Dedifferentiated amniotic fluid mesenchymal stem cell (primary cell): Measurements from ENCODE around the gene GATA2.

Source experiments
- DNase-seq: peaks from one replicate; pipeline ENCODE4 v3.0.0-alpha.2; 2016; ENCODE audit errors: extremely low spot score

GATA2 gene

DNA sequence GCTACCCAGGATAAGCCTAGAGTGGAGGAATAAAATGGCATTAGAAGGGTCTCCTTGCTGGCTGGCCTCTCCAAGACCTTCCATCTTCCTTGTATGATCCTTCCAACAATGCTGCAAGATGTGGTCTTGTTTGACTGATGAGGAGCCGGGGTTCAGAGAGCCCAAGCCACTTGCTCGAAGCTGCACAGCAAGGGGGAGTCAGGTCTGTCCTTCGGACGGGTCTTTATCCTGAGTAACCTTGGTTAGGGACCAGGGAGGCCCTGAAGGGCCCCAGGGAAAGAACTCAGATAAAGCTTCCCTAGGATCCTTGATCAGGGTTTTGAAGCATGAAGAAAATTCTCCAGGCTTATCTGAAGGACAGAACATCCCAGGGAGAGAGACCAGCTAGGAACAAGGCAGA, 19.3 kb downstream of the GATA2 start:
- DNase-seq, result no peak

DNA sequence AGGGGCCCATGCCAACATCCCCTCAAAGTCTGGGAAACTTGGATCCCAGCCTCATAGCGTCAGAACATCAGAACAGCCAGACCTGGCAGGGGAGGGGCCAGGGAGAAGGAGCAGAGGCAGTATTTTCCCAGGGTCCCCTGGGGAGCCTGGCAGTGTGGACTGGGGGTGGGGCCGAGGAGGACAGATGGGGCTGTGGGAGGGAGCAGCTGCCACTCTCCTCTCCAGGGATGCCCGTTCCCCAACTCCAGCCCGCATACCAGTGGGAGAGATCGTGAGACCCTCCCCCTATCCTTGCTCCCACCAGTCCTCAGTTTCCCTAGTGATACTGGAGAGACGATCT, 19.9 kb downstream of the GATA2 start:
- no peak for DNase-seq

DNA sequence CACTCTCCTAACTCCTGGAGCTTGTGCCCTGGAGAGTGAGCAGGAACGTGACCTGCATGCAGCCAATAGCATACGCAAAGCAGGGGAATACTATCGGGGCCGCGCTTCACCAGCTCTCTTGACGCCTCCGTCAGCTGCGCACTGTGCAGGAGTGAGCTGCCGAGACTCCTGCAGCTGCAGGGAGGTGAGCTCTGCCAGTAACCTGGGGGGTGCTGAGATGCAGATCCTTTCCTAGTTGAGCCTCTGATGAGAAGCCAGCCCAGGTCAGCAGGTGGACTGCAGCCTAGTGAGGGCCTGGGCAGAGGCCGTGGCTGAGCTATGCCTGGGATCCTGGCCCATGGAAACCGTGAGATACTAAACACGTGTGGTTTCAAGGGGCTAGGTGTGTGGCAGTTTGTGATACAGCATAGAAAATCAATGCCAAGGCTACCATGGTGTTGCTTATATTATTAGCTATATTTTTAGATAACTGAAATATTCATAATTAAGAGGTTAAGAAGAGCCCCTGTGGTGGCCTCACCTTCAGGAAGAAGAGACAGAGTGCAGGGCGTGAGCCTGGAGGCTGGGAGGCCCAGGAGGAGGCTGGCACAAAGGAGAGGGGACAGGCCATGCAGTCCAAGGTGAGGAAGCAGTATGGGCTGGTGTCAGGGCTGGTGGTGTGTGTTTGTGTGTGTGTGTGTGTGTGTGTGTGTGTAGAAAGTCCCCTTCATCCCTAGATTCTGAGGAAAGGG, 20.4 kb downstream of the GATA2 start:
- no peak for DNase-seq

DNA sequence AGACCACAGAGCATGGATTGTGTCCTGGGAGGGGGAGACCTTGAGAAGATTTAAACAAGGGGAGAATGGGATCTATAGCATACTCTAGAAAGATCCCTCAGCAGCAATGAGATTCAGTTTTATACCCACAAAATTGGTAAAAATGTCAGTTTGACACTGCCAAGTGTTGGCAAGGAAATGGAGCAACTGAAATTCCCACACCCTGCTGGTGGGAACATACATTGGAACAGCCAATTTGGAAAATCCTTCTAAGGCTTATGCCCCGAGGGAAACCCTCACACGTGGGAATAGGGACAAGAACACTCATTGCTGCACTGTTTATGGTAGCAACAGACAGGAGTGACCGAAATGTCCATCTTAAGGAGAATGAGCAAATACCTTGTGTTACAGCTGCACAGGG, 21.3 kb downstream of the GATA2 start:
- no peak for DNase-seq

DNA sequence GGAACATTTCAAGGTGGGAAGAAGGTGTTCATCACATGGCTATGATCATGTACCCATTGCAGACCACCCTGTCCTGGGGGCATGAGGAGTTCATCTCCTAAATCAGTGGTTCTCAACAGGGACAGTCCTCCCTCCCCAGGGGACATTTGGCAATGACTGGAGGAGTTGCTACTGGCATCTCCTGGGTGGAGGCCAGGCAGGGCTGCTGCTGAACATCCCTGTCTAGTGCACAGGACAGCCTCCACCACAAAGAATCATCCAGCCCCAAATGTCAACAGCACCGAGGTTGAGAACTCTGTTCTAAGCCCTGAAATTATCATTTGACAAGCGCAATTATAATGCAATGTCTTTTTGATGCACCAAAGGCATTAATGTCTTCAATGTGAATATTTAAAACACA, 21.9 kb downstream of the GATA2 start:
- DNase-seq, result no peak

DNA sequence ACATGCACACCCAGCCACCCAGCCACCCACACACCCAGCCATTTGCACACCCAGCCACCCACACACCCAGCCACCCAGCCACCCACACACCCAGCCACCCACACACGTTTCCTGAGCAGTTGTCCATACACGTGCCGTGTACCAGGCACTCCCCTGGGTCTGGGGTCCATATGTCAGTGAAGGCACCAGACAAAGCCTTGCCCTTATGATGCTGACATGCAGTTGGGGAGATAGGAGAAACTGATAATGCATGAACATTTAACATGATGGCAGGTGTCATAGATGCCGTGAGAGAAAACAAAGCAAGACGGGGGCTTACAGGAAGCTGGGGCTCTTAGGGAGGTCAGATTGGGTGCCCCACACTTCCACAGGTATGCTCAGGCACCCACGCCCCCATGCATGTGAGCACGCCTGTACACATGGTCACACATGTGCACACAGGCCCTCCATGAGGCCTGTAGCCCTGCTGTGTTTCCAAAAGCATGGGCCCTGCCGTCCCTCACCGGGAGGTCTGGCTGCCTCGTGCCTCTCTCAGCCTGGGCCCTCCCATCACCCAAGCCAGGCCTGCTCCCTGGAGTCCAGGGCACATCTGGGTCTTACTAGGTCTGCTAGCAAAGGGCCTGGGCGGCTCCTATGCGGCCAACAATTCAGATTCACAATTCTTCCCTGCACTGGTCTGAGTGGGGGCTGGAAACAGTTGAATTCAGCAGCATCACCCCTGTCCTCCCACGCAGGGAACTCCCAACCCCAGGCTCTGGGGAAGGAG, 22.7 kb downstream of the GATA2 start:
- no peak for DNase-seq

DNA sequence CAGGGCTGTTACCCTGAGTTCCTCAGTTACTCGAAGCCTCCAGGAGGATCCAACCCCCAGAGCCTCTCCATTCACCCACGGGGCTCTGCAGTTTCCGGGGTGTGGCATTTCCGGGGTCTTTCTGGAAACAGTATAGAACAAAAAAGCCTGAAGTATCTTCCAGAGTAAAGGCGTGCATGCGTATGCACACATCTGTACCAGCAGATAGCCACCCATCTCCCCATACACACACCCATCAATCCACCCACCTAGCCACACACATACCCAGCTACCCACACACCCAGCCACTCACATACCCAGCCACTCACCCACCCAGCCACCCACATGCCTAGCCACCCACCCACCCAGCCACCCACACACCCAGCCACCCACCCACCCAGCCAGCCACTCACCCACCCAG, 23.4 kb downstream of the GATA2 start:
- DNase-seq, result no peak

DNA sequence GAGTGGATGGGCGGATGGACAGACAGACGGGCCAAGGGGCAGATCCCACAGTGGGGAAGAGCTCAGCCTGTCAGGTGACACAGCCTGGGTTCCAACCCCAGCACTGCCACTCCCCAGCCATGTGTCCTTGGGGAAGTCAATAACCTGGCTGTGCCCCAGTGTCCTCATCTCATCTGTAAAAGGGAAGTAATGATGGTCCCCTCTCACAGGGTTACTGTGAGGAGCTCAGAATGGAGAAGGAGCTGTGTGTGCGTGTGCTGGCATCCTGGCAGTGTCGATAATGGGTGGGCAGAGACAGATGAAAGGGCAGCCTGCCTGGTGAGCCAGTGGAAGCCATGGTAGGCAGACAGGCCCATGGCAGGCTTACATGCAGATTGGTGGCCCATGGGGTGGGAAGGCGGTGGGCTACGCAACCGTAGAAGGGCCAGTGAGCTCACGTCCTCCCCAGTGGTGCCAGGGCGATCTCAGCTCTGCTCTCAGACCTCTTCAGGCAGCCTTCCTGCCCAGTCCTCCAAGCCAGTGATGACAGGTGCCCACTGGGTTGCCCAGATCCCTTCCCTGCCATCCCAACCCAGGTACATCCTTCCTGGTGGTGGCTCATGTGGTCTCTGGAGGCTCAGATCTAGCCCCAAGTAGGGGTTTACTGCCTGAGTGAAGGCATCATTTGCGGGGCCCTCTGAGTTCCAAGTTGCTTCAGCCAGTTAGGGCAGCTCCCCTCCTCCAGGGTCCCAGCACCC, 24.0 kb downstream of the GATA2 start:
- no peak for DNase-seq

DNA sequence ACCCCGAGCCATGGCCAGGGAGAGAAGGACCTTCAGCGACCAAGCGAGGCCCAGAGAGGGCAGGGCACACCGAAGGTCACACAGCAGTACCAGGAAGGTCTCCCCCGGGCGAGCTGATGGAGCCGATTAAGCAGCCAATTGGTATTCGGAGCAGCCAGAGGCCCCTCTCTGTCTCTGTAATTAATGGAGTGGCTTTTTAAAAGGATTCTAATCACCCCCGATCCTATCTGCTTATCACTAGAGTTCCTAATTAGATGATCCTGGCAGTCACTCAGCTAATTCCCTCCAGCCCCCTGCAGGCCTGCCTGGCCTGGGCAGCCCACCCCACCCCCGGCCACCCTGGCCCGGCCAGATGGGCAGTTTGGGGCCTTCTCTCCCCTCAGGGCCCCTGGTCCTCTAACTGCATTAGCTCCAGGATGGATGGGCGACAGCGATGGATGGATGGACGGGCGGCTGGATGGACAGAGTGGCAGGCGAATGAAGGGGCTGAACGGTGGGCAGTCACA, 24.7 kb downstream of the GATA2 start:
- no peak for DNase-seq

DNA sequence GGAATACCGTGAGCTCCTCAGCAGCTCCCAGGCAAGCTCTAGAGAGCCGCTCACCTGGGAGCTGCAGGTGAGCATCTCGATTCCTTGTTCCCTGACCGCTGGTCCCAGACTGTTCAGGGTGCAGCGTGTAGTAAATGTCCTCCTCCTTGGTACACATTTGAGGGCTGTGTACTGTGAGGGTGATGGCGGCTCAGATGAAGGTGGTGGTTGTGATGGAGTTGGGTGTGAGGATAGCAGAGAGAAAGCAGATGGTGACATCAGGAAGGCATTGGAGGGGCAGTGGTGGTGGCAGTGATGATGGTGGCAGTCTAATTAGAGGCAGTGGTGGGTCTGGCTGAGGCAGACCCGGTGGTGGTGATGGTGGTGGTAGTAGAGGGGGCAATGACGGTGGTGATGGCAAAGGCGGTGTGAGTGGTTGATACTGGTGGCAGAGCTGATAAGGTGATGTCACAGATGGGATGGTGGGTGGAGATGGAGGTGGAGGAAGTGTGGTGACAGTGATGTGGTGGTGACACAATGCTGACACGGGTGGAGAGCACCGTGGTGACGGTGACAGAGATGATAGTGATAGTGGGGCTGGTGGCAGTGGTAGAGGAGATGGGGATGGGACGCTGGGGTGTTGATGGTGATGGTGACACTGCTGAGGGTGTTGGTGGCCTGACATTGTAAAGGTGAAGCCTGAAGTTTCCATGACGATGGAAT, 26.0 kb downstream of the GATA2 start, which contains the start of gene DNAJB8:
TSS of gene DNAJB8 (minus strand) at position 51 of the 702 bp plus-strand sequence. CDS start 3,645 bp downstream, outside the sequence.
- DNase-seq, result no peak

DNA sequence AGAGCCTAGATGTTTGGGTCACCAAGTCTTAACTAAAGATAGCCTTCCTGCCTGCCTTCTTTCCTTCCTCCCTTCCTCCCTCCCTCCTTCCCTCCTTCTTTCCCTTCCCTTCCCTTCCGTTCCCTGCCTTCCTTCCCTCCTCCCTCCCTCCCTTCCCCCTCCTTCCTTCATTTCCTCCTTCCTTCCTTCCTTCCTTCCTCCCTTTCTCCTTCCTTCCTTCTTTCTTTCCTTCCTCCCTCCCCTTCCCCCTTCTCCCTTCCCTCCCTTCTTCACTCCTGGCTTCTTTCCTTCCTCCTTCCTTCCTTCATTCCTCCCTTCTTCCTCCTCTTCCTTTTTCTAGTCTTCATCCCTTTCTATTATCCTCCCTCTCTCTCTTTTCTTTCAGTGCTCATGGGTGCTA, 28.3 kb downstream of the GATA2 start:
- no peak for DNase-seq

DNA sequence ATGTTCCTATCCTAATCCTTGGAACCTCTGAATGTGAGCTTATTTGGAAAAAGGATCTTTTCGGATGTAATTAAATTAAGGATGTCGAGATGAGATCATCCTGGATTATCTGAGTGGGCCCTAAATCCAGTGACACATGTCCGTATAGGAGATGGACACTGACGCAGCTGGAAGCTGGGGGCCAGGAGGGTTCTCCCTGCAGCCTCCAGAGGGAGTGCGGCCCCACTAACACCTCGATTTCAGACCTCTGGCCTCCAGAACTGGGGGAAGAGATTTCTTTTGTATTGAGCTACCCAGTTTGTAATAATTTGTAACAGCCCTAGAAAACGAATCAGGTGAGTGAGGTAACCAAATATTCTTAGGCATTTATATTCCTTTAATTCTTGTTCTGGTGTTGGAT, 28.8 kb downstream of the GATA2 start:
- no peak for DNase-seq

DNA sequence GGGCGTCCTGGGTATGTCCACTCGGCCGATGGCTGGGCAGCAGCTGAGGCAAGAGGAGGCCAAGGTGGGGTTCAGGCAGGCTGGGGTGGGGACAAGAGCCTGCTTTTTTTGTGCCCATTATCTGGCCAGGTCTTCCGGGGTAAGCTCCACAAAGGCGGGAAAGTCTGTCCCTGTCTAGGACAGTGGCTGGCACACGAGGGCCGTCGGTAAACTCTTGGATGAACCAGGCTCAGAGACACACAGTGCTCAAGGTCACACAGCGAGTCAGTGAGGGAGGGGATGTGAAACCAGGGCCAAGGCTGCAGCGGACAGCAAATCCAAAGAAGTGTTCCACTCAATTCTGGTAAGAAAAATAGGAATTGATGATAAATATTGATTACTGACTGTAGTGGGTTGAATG, 29.2 kb downstream of the GATA2 start:
- DNase-seq, result no peak

DNA sequence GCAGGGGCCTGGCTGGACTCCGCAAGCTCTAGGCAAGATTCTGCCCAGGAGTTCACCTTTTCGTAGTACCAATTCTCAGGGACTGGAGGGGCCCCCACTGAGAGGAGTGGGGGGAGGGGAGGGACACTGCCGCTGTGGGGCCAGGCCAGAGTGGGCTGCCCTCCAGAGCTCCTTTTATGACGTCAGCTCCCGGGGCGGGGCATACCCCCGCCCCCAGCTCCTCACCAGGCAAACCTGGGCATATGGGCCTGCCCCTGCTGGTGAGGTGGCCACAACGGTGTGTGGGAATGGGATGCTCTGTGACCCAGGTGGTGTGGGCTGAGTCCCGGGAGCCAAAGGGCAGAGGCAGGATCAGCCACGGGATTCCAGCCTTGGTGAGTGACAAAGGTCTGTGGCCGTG, 29.6 kb downstream of the GATA2 start:
- DNase-seq, result no peak

DNA sequence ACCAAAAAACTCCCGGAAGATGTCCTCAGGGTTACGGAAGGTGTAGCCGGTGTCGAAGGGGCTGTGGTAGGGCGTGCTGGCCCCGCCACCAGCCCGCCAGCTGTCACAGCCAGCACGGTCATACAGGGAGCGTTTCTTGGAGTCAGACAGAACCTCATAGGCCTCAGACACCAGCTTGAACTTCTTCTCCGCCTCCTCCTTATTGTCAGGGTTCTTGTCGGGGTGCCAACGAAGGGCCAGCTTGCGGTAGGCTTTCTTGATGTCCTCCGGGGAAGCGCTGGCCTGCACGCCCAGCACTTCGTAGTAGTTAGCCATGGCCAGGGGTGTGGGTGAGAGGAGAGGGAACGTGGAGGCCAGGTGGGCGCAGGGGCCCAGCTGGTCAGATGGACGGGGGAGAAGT, 30.1 kb downstream of the GATA2 start:
- DNase-seq, result no peak

DNA sequence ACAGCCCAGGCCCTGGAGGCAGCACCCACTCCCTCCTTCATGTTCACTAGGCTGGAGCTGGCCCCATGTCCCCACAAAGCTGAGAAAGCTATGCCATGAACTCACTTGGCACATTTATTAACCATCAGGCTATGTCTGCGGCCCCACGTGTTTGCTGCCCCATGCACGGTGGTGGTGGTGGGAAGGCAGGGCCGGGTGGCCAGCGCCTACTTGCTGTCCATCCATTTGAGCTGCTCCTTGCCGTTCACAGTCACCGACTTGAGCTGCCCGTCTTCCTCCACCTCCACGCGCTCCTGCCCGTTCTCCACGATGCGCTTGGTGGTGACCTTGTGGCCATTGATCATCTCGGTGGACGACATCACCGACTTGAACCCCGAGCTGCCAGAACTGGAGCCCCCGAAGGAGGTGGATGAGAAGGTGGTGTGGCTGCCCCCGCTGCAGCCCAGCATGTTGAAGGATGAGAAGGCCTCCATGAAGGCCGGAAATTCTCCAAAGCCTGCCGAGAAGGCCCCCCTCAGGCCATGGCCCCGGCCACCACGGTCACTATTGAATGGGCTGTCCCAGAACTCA, 30.6 kb downstream of the GATA2 start:
- no peak for DNase-seq

DNA sequence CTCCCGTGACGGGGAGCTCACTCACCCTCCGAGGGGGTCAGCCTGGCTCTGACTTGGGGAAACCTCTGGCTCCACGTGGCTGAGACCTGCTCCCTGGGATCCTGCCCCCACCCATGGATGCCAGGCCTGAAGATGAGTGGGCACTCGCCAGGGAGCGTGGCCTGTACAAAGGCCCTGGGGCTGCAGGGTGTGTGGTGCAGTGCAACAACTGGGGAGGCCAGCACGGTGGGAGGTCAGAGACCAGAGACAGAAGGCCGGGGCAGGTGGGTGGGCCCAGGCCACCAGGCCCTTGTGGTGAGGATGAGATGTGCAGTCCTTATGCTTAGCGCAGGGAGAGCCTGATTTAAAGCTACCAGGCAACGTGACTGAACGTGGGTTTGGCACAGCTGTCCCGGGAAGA, 31.3 kb downstream of the GATA2 start:
- no peak for DNase-seq

DNA sequence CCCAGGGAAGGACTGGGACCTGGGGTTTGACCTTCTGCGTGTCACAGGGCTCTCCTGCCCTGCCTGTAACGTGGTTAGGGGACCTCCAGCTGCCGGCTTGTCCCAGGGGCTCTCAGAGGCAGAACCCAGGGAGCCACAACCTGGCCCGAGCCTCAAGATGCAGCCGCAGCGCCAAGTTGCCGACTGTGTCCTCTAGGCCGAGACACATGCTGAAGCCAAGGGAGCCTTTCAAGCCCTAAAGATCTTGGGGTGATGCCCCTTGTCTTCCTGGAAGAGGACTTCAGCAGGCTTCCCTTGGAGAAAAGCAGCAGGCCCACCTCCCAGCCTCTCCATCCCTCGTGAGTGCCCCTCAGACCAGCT, 33.6 kb downstream of the GATA2 start:
- DNase-seq, result no peak

DNA sequence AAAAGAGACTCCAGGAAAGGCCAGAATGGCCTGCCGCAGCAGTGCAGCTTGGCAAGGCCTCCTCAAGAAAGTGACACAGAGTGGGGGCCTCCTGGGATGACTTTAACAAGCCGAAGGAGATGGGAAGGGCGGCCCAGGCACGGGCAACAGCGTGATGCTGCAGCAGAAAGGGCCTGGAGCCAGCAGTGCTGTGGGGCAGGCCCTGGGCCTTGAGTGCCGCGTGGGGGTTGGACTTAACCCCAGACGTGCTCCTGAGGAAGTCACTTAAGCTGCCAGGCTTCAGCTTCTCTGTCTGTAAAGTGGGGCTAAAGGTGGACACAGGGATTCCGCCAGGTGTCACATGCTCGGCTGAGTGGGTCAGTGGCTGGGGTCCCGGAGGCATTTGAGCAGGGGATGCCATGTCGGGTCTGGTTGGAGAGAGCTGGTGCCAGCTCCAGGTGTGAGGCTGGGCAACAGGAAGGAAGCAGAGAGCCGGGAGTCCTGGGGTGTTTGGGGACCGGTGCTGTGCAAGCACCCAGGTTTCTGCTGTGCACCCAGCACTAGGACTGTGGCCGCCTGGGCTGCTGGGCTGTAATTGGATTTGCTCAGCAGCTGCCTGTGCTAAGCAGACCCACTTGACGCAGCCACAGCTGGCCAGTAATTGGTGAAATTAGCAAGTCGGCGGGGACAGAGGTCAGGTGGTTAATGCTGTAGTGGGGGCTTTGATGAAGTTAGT, 34.1 kb downstream of the GATA2 start:
- DNase-seq, result no peak

DNA sequence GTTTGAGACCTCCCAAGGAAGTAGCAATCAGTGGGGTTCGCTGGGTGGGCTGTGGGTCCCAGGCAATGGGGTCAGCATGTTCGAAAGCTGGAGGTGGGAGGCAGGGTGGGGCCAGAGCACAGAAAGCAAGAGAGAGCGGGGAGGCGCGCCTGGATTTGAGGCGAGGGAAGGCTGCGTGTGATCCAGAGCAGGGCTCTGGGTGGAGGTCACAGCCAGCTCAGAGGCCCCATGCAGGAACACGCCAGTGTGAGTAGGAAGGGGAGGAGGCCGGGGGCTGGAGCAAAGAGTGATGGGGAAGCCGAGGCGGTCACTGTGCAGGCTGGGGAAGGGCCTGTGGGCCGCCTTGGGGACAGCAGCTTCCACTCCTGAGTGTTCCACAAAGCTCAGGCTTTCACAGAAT, 35.1 kb downstream of the GATA2 start:
- DNase-seq, result no peak
